CD4-positive, alpha-beta T cell treated with Interleukin-6 for 4 hours (primary cell): Measurements from ENCODE around the gene FAM20A.

Source experiments
- DNase-seq: peaks from one replicate; pipeline ENCODE4 v3.0.0-alpha.2; 2020; ENCODE audit warnings: mixed read lengths

The FAM20A gene

DNA sequence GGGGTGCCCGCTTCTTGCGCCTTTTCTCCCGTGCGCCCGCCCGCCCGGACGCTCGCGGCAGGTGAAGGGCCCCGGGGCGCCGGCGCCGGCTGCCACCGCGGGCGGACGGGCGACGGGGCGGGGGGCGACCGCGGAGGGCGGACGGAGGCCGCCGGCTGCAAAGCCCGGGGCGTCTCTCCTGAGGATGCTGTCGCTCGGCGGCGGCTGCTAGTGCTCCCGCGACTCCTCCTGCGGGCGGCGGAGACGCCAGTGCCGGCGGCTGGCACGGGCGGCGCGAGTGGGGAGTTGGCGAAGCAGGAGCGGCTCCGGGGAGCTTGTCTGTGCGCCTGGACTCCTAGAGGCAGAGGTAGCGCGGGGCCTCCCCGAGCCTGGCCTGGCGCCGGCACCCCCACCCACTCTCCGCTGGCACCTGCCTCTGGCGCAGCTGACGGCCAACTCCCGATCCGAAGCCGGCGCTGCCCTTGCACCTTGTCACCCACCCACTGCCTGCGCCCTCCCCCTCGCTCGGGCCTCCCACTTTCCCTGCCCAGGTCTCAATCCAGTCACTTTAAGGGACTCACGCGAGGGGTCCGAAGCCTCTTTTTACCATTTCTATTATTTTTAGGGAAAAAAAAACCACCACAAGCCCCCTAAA is at the start of gene FAM20A:
TSS of gene FAM20A (minus strand) at position 437 of the 634 bp plus-strand sequence. CDS start 701 bp downstream, outside the sequence.
- DNase-seq = no peak

GRCh38 chr17:68649324-68649723 is 48.2 kb upstream of the FAM20A start:
- no peak for DNase-seq

- DNase-seq = no peak
These were observed 45.7 kb upstream of the FAM20A start for GRCh38 chr17:68646626-68647526.

DNA sequence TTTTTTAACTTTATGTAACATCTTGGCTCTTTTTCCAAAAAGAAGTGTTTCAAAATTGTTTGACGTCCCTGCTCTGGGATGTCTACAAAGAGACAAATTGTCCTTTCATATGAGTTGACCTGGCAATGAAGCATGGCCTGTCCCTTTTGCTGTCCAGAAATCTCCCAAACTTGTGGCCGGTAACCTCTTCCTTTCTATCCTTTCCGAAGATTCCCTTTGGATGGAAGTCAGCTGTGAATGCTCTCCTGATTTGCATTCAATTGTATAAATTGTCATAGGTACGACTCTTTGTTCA is 40.9 kb upstream of the FAM20A start:
- no peak for DNase-seq

DNA sequence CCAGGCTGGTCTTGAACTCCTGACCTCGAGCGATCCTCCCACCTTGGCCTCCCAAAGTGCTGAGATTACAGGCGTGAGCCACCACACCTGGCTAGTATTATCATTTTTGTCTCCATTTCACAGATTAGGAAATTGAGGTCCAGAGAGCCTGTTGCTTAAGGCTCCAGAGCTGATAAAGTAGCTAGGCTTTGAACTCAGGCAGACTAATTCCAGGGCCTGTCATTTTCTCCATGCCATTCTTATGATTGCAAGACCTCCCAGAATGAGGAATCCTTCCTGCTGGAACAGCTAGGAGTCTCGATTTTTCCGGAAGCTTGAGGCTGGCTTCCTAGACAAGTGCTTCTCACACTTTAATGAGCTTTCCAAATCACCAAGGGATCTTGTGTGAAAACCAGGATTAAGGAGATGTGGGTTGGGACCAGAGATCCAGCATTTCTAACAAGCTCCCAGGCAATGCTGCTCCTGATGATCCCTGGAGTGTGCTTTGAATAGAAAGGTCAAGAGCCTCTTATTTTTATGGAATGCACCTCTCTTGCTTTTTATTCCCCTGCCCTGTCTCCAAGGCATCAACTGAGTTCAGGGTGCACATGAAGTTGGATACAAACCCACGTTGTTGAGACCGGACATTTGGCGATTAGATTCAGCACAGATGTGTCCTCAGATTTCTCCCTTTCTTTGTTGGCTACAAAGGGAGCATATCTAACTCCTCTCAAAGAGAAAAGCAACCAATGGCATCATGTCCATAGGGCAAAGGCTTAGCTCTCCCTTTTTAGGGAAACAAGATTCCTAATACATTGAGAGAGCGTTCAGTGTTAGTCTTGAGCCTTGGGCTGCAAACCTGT is 40.3 kb upstream of the FAM20A start:
- DNase-seq = no peak

DNA sequence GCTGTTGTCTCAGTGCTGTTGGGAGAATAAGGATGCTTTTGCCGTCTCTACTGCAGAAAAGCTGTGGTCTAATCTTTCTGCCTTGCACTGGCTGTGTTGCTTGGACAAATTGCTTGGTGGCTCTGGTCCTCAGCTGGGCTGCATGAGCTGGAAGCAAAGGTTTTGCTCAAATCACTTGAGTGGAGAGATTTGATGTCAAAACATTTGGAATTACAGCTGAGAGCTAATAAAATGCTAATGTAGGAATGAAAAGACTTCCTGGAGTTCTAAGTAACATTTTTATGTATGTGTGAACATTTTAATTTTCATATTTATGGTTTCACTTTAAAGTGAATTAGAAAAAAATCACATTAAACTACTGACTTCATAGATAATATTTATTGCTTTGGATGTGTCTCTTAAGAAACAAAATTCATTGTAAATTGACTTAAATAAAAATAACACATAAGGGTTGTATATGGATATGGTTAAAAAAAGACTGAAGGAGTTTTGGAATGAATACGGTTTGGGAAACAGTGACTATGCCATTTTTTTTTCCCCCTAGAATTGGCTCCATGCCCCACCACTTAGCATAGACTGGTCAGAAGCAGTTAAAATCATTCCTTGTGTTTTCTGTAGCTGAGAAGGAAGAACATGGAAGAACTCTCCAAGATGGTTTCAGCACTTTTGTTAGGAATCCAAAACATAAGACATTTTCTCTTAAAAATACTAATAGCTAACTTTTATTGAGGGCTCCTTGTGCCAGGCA is 39.2 kb upstream of the FAM20A start:
- no peak for DNase-seq

GRCh38 chr17:68634345-68634876 is 33.2 kb upstream of the FAM20A start:
- DNase-seq = no peak

DNA sequence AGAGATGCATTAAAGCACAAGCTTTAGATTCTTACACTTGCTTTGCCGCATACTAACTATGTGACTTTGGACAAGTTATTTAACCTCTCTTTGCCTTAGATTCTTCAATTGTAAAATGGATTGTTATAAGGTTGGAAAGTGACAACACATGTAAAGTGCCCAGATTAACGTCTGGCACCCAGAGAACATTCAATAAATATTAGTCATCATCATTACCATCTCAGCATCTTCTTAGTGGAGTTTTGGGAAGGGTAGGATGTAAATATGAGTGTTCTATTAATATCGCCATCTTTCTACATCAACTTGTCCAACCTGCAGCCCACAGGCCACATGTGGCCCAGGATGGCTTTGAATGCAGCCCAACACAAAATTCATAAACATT is 27.4 kb upstream of the FAM20A start:
- DNase-seq = no peak

DNA sequence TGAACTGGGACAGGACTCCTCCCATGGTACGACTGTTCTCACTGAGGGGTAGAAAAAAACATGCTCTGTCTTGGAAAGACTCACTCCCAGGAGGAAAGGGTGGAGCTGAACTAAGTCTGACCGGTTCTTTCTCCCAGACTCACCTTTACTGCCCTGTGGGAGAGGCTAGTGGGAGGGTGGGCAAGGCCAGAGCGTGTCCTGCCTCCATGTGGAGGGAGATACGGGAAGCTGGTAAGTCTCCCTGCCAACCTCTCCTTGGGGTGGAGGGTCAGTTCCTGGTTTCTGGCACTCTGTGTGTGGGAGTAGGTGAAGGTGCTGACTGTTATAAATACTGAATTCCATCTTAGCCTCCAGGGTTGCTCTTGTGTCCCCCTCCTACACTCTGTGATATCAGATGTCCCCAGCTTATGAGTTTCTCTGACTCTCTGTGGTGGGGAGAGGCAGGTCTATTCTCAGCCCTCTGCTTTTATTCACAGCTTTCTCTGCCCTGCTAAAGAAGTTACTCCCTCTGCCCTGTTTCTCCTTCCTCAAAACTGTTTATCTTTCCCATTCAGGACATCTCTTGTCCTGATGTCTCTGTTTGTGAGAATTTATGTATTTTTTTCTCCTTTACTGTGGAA is 26.9 kb upstream of the FAM20A start:
- DNase-seq = no peak

DNA sequence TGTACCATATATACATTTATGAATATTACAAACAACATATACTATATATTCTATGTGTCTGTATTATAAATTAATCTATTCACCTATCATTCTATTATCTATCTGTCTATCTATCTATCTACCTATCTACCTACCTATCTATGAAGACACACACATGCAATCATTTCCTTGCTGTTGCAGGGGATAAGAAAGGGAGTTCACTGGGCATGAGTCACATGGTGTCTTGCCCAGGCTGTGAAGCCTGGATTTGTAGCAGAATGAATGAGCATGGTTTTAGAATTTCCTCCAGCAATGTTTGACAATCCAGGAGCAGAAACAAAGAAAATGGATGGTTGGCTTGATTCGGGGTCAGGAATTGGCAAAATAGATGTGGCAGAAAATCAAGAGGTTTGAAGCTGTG is 23.2 kb upstream of the FAM20A start:
- no peak for DNase-seq

- DNase-seq = no peak
These were observed 22.6 kb upstream of the FAM20A start for GRCh38 chr17:68623811-68624210.

GRCh38 chr17:68622423-68622822 is 21.3 kb upstream of the FAM20A start:
- no peak for DNase-seq

DNA sequence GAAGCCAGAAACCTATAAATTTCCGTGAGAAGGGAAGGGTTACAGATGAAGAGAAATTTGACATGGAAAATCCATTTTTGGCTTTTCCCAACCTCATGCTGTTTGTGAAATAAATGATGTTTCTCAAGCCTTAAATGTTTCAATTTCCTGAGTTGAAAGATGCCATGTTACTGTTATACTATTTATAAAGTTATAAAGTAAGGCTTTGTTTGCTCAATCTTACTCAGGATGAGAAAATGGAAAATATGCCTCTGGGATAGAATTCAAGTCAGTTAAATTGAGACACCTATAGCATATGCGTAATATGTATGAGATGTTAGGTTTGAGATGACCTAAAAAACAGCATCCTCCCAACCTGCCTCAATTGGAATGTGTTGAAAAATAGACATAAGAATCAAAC is 19.9 kb upstream of the FAM20A start:
- DNase-seq = no peak

DNA sequence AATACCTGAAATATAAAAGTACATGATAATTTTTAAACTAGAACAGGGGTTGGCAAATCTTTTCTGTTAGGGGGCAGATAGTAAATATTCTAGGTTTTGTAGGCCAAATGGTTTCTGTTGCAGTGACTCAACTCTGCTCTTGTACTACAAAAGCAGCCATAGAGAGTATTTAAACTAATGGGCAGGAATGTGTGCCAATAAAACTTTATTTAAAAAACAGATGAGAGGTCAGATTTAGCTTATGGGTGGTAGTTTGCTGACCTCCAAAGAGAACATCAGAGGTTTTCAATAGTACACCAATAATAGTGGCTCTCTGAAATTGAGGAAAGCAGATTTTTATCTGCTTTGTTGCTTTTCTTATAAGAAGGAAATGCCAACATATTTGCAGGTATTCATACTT is 15.2 kb upstream of the FAM20A start:
- DNase-seq = no peak

DNA sequence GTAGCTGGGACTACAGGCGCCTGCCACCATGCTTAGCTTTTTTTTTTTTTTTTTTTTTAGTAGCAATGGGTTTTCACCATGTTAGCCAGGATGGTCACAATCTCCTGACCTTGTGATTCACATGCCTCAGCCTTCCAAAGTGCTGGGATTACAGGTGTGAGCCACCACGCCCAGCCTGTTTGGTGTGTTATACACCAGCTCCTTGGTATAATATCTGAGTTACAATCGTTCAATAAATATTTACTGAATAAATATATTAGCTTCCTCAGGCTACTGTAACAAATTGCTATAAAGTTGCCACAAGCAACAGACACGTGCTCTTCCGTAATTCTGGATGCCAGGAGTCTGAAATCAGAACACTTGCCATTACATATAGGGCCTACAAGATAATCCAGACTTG is 13.6 kb upstream of the FAM20A start:
- no peak for DNase-seq

DNA sequence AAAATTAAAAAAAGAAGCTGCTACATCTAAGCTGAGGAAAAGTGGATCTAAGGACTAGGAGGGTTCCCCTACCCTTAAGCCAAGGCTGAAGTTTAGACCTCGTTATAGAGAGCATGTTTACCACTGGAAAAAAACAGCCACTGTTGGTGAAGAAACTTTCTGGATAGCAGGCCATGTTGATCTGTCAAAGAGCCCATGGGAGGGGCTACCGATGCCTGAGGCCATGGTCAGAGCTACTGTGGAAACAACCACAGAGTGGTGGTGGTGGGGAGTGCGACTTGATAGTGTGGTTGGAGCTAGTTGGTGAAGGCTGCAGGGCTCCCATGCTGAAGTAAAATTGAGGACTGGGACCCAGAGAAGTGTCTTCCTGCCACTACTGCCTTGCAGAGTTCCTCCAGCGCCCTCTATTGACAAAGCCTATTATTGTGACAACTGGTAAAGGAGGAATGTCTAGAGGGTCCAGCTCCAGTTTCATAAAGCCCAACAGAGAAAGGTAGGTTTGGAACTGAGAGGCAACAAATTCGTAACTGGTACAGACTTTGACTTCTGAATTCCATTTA is 12.7 kb upstream of the FAM20A start:
- DNase-seq = no peak

- DNase-seq = no peak
These were observed 11.7 kb upstream of the FAM20A start for GRCh38 chr17:68612923-68613292.

DNA sequence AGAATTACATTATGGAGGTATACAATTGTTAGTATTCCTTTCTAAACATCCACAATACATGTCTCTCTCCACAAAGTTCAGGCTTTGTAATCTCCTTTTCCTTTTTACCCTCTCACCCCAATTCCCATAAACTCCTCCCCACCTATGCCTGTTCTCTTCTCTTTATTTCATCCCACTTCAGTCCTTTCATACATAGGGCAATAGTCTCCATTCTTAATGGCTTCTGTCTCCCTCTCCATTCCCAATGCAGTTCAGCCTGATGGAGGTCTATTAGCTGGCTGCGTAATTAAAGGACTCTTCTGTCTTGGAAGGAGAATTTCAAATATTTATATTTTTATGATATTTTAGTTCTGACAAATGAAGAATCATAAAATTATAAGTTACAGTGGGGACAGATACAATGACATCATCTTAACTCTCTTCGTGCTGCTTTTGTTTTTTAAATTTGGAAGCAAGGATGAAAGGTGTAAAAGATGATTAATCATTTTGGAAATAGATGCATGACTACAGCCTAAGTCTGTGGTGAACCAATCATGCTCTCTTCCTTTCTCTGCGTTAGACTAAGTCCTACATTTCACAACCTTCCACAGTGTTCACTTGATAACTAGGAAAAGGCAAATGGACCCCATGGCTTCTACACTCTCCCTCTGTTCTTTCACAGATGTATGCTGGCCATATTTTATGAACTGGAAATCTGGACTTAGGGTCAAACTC is 11.2 kb upstream of the FAM20A start:
- DNase-seq = no peak

DNA sequence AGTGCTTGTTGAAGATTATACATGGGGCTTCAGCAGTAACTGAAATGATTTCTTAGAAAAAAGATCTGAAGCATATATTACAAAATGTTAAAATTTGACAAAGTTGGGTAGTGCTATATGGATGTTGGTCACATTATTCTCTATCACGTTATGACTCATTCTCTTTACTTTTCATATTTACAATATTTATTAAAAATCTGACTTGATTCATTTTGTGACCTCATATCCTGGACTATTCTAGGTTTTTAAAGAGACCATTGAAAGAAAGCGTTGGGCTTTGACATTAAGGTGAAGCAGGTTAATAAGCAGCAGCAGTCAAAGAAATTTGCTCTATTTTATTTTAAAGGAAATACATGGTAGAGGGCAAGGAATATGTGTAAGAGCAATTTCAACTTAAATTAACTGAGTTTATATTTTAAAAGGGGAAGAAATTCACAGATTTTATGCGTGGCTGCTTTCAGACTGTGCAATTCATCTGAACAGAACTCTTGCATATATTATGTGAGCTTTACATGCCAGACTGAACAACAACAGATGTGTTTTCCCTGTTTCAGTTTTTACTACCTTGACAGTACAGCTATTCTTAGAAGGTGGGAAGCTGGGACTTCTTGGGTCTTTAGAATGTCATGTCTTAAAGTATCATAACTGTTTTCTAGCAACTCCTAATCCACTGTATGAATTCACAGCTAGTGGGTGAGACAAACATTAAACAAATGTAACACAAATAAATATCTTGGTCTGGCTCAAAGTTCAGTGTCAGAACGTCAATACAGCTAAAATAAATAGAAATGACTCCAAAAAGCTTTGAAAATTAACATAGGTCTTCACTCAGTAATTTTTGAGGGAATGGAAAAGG is 10.4 kb upstream of the FAM20A start:
- no peak for DNase-seq

DNA sequence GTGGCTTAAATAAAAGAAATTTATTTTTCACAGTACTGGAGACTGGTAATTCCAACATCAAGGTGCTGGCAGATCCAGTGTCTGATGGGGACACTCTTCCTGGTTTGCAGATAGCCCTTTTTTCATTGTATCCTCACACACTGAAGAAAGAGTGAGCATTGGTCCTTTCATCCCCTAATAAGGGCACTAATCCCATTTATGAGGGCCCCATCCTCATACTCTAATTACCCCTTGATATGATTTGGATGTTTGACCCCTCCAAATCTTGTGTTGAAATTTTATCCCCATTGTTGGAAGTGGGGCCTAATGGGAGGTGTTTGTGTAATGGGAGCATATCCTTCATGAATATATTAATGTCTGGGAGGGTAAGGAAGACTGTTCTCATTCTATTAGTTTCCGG is 9.4 kb upstream of the FAM20A start:
- DNase-seq = no peak
